HepG2 (cell line): ENCODE results near the gene EXOC7. TPM values are rescaled to one million over a fixed set of nuclear protein-coding genes. Genes with fewer than 3 reads are reported as not detected.

ENCODE experiments used
- ADNP ChIP-seq: sonication (generic); formaldehyde crosslinking; IDR thresholded peaks from 2 replicates; pipeline ENCODE4 v1.4.0; 2020; ENCODE audit warnings: missing genetic modification reagents
- BCL6 ChIP-seq: IDR thresholded peaks from 2 replicates; pipeline ENCODE4 v1.6.1; 2016; ENCODE audit warnings: missing genetic modification reagents, missing compliant biosample characterization
- CENPT ChIP-seq: sonication (generic); formaldehyde crosslinking; IDR thresholded peaks from 2 replicates; pipeline ENCODE4 v1.8.0; 2022; ENCODE audit warnings: low read depth, mild to moderate bottlenecking, moderate library complexity, missing genetic modification reagents
- HDAC6 ChIP-seq: fragments of 200-600 bp; sonication (generic); IDR thresholded peaks from 2 replicates; pipeline ENCODE4 v1.7.0; 2017; ENCODE audit warnings: mild to moderate bottlenecking, antibody characterized with exemption, low read length, low read depth
- JDP2 ChIP-seq: sonication (generic); formaldehyde crosslinking; IDR thresholded peaks from 2 replicates; pipeline ENCODE4 v1.8.1; 2022; ENCODE audit warnings: missing genetic modification reagents, borderline replicate concordance
- KAT2B ChIP-seq: fragments of 150-350 bp; IDR thresholded peaks from 2 replicates; pipeline ENCODE4 v1.6.1; 2014; ENCODE audit warnings: low read depth, low read length, borderline replicate concordance
- KDM6A ChIP-seq: IDR thresholded peaks from 2 replicates; pipeline ENCODE4 v1.6.1; 2016; ENCODE audit warnings: low read depth
- MAFK ChIP-seq, 2 experiments: IDR thresholded peaks in 1 of 2; conservative IDR thresholded peaks in 1 of 2; 2 replicates each; pipeline ENCODE4 v1.6.1; 2011; ENCODE audit warnings: improper control_type of control experiment in 2 of 2, low read length in 2 of 2
- MED1 ChIP-seq: sonication (generic); formaldehyde crosslinking; IDR thresholded peaks from 2 replicates; pipeline ENCODE4 v1.4.0; 2020; ENCODE audit warnings: missing genetic modification reagents
- MTA3 ChIP-seq: sonication (generic); formaldehyde crosslinking; IDR thresholded peaks from 2 replicates; pipeline ENCODE4 v1.4.0; 2020; ENCODE audit warnings: missing genetic modification reagents
- MTERF4 ChIP-seq: sonication (generic); formaldehyde crosslinking; IDR thresholded peaks from 2 replicates; pipeline ENCODE4 v1.8.0; 2023; ENCODE audit warnings: mild to moderate bottlenecking, missing genetic modification reagents
- MYNN ChIP-seq: sonication (generic); formaldehyde crosslinking; IDR thresholded peaks from 2 replicates; pipeline ENCODE4 v1.4.0; 2020; ENCODE audit warnings: mild to moderate bottlenecking, low read depth, missing genetic modification reagents
- RFXANK ChIP-seq: IDR thresholded peaks from 2 replicates; pipeline ENCODE4 v1.6.1; 2016
- SMAD9 ChIP-seq: sonication (generic); formaldehyde crosslinking; IDR thresholded peaks from 2 replicates; pipeline ENCODE4 v1.5.1; 2020; ENCODE audit warnings: mild to moderate bottlenecking, missing genetic modification reagents
- SRSF1 ChIP-seq: fragments of 200-400 bp; formaldehyde crosslinking; optimal IDR thresholded peaks from 2 replicates; pipeline ENCODE3; 2017; ENCODE audit warnings: mild to moderate bottlenecking, low read depth, low read length, moderate library complexity
- WIZ ChIP-seq: sonication (generic); formaldehyde crosslinking; IDR thresholded peaks from 2 replicates; pipeline ENCODE4 v1.5.1; 2020; ENCODE audit warnings: mild to moderate bottlenecking, missing genetic modification reagents
- ZFP82 ChIP-seq: sonication (generic); formaldehyde crosslinking; IDR thresholded peaks from 2 replicates; pipeline ENCODE4 v1.5.1; 2020; ENCODE audit warnings: mild to moderate bottlenecking, missing genetic modification reagents, borderline replicate concordance
- ZNF205 ChIP-seq: IDR thresholded peaks from 2 replicates; pipeline ENCODE4 v1.6.1; 2018; ENCODE audit warnings: missing biosample characterization, missing genetic modification reagents
- ZNF260 ChIP-seq: sonication (generic); formaldehyde crosslinking; IDR thresholded peaks from 2 replicates; pipeline ENCODE4 v1.4.0; 2020; ENCODE audit warnings: missing genetic modification reagents, low read depth, mild to moderate bottlenecking, borderline replicate concordance
- ZNF329 ChIP-seq: sonication (generic); formaldehyde crosslinking; IDR thresholded peaks from 2 replicates; pipeline ENCODE4 v1.9.0; 2021; ENCODE audit warnings: low read depth, mild to moderate bottlenecking, missing genetic modification reagents
- ZNF337 ChIP-seq: sonication (generic); formaldehyde crosslinking; IDR thresholded peaks from 2 replicates; pipeline ENCODE4 v1.5.1; 2020; ENCODE audit warnings: missing genetic modification reagents, low read depth, mild to moderate bottlenecking, borderline replicate concordance
- ZNF792 ChIP-seq: IDR thresholded peaks from 2 replicates; pipeline ENCODE4 v1.6.1; 2016
- polyA plus RNA-seq, 8 experiments: library from polyadenylated mRNA; depleted of rRNA in 3 of 8; stranded (reverse) in 7 of 8; unstranded in 1 of 8; fragments of >200 nt; fragmentation: Illumina TruSeq in 4 of 8; extraction: Trizol in 4 of 8; gene quantifications; 2 replicates each; pipeline versions ENCODE4 v1.2.1 to v1.2.3, GENCODE V29; 2011 to 2016; ENCODE audit warnings: low read depth in 4 of 8, missing spikeins in 1 of 8, mixed read lengths in 1 of 8; ENCODE audit not compliant: insufficient read depth in 1 of 8
- total RNA-seq, 5 experiments: library from RNA; depleted of rRNA; stranded (reverse); fragments of >200 nt; fragmentation: Illumina TruSeq; extraction: Trizol; gene quantifications; 2 replicates each; pipeline ENCODE4 v1.2.3, GENCODE V29; 2016; ENCODE audit warnings: low read depth in 1 of 5
- TF ChIP-seq, protein P1 (sequence below): sonication (generic); formaldehyde crosslinking; IDR thresholded peaks from 2 replicates; pipeline ENCODE4 v1.5.1; 2020; ENCODE audit warnings: mild to moderate bottlenecking, missing genetic modification reagents, borderline replicate concordance
- TF ChIP-seq, protein P2 (sequence below): IDR thresholded peaks from 2 replicates; pipeline ENCODE4 v1.6.1; 2012; ENCODE audit warnings: low read depth, low read length, improper control_type of control experiment

EXOC7 gene
- total and polyA plus RNA-seq, 2 of the 13 experiments (the other 11 are each of a cell fraction or from before 2014, with no cell fraction given), result 86.9 to 116 TPM

DNA sequence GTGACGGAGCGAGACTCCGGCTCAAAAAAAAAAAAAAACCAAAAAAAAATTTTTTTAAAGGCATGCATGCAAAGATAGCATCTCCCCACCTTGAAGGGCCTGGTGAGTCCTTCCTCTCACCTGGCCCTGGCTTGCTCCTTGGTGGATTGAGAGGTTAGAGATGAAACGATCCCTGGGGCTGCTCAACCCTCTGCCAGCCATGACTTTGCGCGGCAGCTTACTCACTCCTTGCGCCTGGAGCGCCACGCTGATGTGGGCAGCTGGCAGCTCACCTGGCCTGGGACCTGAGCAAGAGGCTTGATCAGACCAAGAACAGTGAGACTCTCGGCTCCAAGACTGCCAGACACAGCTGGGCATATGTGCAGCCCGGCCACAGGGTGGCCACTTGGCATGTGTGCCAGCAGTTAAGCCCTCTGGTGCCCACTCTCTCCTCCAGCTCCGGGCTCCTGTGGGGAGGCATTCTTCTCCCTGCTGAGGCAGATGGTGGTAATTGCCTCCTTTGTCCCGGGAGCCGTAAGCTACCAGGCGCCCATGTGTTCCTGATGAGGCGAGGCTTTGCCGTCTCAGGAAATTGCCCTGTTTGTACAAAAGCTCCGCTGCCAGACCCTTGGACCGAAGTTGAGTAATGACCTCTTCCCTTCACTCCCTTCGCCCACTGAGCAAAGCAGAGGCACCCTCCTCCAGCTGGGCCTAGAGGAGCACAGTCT lies 71.4 kb downstream of the EXOC7 start (continued):
- TF ChIP-seq, protein P1, sequence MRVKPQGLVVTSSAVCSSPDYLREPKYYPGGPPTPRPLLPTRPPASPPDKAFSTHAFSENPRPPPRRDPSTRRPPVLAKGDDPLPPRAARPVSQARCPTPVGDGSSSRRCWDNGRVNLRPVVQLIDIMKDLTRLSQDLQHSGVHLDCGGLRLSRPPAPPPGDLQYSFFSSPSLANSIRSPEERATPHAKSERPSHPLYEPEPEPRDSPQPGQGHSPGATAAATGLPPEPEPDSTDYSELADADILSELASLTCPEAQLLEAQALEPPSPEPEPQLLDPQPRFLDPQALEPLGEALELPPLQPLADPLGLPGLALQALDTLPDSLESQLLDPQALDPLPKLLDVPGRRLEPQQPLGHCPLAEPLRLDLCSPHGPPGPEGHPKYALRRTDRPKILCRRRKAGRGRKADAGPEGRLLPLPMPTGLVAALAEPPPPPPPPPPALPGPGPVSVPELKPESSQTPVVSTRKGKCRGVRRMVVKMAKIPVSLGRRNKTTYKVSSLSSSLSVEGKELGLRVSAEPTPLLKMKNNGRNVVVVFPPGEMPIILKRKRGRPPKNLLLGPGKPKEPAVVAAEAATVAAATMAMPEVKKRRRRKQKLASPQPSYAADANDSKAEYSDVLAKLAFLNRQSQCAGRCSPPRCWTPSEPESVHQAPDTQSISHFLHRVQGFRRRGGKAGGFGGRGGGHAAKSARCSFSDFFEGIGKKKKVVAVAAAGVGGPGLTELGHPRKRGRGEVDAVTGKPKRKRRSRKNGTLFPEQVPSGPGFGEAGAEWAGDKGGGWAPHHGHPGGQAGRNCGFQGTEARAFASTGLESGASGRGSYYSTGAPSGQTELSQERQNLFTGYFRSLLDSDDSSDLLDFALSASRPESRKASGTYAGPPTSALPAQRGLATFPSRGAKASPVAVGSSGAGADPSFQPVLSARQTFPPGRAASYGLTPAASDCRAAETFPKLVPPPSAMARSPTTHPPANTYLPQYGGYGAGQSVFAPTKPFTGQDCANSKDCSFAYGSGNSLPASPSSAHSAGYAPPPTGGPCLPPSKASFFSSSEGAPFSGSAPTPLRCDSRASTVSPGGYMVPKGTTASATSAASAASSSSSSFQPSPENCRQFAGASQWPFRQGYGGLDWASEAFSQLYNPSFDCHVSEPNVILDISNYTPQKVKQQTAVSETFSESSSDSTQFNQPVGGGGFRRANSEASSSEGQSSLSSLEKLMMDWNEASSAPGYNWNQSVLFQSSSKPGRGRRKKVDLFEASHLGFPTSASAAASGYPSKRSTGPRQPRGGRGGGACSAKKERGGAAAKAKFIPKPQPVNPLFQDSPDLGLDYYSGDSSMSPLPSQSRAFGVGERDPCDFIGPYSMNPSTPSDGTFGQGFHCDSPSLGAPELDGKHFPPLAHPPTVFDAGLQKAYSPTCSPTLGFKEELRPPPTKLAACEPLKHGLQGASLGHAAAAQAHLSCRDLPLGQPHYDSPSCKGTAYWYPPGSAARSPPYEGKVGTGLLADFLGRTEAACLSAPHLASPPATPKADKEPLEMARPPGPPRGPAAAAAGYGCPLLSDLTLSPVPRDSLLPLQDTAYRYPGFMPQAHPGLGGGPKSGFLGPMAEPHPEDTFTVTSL (CRISPR knock-in tag), result no peak
- TF ChIP-seq WIZ (CRISPR knock-in tag), result no peak
- no peak for TF ChIP-seq MTA3 (CRISPR knock-in tag)
- TF ChIP-seq ADNP (CRISPR knock-in tag), result no peak
- TF ChIP-seq ZFP82 (CRISPR knock-in tag), result no peak
- no peak for TF ChIP-seq KDM6A (CRISPR knock-in tag)
- TF ChIP-seq SMAD9 (CRISPR knock-in tag), result no peak
- TF ChIP-seq, protein P2, sequence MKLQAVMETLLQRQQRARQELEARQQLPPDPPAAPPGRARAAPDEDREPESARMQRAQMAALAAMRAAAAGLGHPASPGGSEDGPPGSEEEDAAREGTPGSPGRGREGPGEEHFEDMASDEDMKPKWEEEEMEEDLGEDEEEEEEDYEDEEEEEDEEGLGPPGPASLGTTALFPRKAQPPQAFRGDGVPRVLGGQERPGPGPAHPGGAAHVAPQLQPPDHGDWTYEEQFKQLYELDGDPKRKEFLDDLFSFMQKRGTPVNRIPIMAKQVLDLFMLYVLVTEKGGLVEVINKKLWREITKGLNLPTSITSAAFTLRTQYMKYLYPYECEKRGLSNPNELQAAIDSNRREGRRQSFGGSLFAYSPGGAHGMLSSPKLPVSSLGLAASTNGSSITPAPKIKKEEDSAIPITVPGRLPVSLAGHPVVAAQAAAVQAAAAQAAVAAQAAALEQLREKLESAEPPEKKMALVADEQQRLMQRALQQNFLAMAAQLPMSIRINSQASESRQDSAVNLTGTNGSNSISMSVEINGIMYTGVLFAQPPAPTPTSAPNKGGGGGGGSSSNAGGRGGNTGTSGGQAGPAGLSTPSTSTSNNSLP, result no peak
- no peak for TF ChIP-seq MYNN
- TF ChIP-seq RFXANK (CRISPR knock-in tag), result no peak
- TF ChIP-seq MTERF4 (CRISPR knock-in tag), result no peak
- peak; percentile 81; the same call in 1 of the 2 replicates for TF ChIP-seq ZNF792 (CRISPR knock-in tag)
- no peak for TF ChIP-seq JDP2
- TF ChIP-seq KAT2B, result no peak
- TF ChIP-seq ZNF205 (CRISPR knock-in tag), result no peak; the same call in 1 of the 2 replicates
- TF ChIP-seq MED1 (CRISPR knock-in tag), result 0 out of 2 replicates have a peak, but pooled peaks have one; percentile 65
- TF ChIP-seq ZNF329 (CRISPR knock-in tag), result no peak
- no peak for TF ChIP-seq HDAC6
- no peak for TF ChIP-seq CENPT
- no peak for TF ChIP-seq ZNF260 (CRISPR knock-in tag)
- no peak for TF ChIP-seq MAFK (conservative IDR thresholded peaks at IDR 0.05 in 1 of 2, IDR thresholded peaks at IDR 0.05 in 1 of 2; ENCODE audit: low read length in 2 of 2)
- TF ChIP-seq SRSF1, result no peak
- no peak for TF ChIP-seq ZNF337 (CRISPR knock-in tag)
- peak; percentile 29; the same call in 1 of the 2 replicates for TF ChIP-seq BCL6
